AG04449 (cell line): ENCODE data around the gene RRAGB.

Experiments used
- CTCF ChIA-PET: fragments of 350-600 bp; formaldehyde crosslinking; extraction: SDS; loops from one replicate; lab custom pipeline; 2021; ENCODE audit warnings: antibody characterized with exemption; lab: Yijun Ruan, JAX
- POLR2A ChIA-PET: fragments of 400-600, 350-600 bp; formaldehyde crosslinking; extraction: SDS; loops from one replicate; lab custom pipeline; 2020; ENCODE audit warnings: antibody characterized with exemption, inconsistent platforms; lab: Yijun Ruan, JAX
- DNase-seq: peaks from one replicate; pipeline ENCODE4 v3.0.0-alpha.2; 2010; ENCODE audit warnings: low read depth, low spot score
- H3K4me3 ChIP-seq: 2 replicates; pipeline ENCODE4 v1.5.1; 2011; ENCODE audit warnings: low read depth, mild to moderate bottlenecking, control low read depth, low read length
- CTCF ChIP-seq: IDR thresholded peaks from one replicate; pipeline ENCODE4 v1.5.1; 2011; ENCODE audit warnings: mild to moderate bottlenecking, moderate library complexity, low read length, control low read depth, inconsistent platforms; ENCODE audit not compliant: insufficient read depth; ENCODE audit errors: missing control alignments

RRAGB gene

GRCh38 chrX:55709735-55710134 is 7.8 kb upstream of the RRAGB start:
- no peak overlapping the region for H3K4me3 ChIP-seq
- ChIA-PET POLR2A (no interaction called here), CTCF (no interaction called here)
- no peak for DNase-seq
- no peak for TF ChIP-seq CTCF

- H3K4me3 ChIP-seq, result no peak overlapping the region
- ChIA-PET CTCF (no interaction called here), POLR2A (no interaction called here)
- DNase-seq, result no peak
- no peak for TF ChIP-seq CTCF
These were observed 6.8 kb upstream of the RRAGB start for GRCh38 chrX:55710701-55711100.

GRCh38 chrX:55713631-55714030 is 3.9 kb upstream of the RRAGB start:
- DNase-seq, result no peak
- H3K4me3 ChIP-seq, result no peak overlapping the region
- POLR2A ChIA-PET, result no interaction called here
- CTCF ChIA-PET, result no interaction called here
- TF ChIP-seq CTCF, result no peak

GRCh38 chrX:55714161-55714560 is 3.4 kb upstream of the RRAGB start:
- H3K4me3 ChIP-seq, result no peak overlapping the region
- TF ChIP-seq CTCF, result no peak
- ChIA-PET POLR2A (no interaction called here), CTCF (no interaction called here)
- DNase-seq, result no peak

GRCh38 chrX:55715847-55716246 is 1.7 kb upstream of the RRAGB start:
- CTCF ChIA-PET, result no interaction called here
- H3K4me3 ChIP-seq, result no peak overlapping the region
- POLR2A ChIA-PET, result no interaction called here
- DNase-seq, result no peak
- no peak for TF ChIP-seq CTCF

- H3K4me3 ChIP-seq, result no peak overlapping the region; the same call in 1 of the 2 replicates
- no peak for TF ChIP-seq CTCF
- DNase-seq, result no peak
- POLR2A ChIA-PET, result interaction anchor here (1.4 kb wide), 1 partner anchor 265 kb away, joined by 5 read pairs; the partner anchor contains the start of gene MAGEH1
- CTCF ChIA-PET, result no interaction called here
These were observed 612 bp upstream of the RRAGB start for GRCh38 chrX:55716937-55717336.
